GM13976 (cell line): Measurements from ENCODE around the gene TTBK2.

Experiments
- DNase-seq: peaks from one replicate; pipeline ENCODE4 v3.0.0; 2012; ENCODE audit warnings: low spot score
- in situ Hi-C: fragments of 300-500 bp; cut with MboI; formaldehyde crosslinking; loops from one replicate; pipeline ENCODE4 v1.12.0; 2022; ENCODE audit warnings: low sequenced_read_pairs, mixed read lengths, inconsistent platforms; ENCODE audit not compliant: unreplicated experiment
- TF ChIP-seq, protein P1 (sequence below): IDR thresholded peaks from 2 replicates; pipeline ENCODE4 v1.5.1; 2012; ENCODE audit warnings: borderline replicate concordance, mild to moderate bottlenecking; ENCODE audit not compliant: insufficient read depth; ENCODE audit errors: extremely low read depth, missing control alignments, control extremely low read depth

TTBK2 gene

DNA sequence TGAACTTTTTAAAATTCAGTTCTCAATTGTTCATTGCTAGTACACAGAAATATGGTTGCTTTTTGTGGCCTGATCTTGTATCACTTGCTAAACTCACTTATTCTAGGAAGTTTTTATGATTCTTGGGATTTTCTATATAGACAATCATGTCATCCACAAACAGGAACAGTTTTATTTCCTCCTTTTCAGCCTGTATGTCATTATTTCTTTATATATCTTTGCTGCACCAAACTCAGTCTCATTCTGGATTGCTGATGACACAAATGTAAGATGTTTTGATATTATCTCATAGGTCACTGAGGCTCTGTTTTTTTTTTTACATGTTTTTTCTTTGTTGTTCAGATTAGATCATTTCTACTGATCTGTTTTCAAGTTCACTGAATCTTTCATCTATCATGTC lies 71.7 kb downstream of the TTBK2 start:
- in situ Hi-C loops: no loop called here
- no peak for DNase-seq
- TF ChIP-seq, protein P1, sequence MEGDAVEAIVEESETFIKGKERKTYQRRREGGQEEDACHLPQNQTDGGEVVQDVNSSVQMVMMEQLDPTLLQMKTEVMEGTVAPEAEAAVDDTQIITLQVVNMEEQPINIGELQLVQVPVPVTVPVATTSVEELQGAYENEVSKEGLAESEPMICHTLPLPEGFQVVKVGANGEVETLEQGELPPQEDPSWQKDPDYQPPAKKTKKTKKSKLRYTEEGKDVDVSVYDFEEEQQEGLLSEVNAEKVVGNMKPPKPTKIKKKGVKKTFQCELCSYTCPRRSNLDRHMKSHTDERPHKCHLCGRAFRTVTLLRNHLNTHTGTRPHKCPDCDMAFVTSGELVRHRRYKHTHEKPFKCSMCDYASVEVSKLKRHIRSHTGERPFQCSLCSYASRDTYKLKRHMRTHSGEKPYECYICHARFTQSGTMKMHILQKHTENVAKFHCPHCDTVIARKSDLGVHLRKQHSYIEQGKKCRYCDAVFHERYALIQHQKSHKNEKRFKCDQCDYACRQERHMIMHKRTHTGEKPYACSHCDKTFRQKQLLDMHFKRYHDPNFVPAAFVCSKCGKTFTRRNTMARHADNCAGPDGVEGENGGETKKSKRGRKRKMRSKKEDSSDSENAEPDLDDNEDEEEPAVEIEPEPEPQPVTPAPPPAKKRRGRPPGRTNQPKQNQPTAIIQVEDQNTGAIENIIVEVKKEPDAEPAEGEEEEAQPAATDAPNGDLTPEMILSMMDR: no peak

DNA sequence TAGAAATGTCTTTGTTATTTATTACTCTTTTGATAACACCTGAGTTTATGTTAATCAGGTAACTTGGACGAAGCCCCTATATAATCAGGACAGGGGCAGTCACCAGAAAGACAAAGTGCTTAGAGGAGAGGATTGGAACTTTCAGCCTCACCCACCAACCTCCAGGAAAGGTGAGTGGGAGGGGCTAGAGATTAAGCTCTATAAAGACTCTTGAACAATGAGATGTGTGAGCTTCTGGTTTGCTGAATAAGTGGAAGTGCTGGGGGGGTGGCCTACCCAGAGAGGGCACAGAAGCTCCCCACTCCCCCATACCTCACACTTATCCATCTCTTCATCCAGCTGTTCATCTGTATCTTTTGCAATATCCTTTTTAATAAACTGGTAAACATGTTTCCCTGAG lies 73.9 kb downstream of the TTBK2 start:
- TF ChIP-seq, protein P1: no peak
- in situ Hi-C loops: no loop called here
- no peak for DNase-seq

DNA sequence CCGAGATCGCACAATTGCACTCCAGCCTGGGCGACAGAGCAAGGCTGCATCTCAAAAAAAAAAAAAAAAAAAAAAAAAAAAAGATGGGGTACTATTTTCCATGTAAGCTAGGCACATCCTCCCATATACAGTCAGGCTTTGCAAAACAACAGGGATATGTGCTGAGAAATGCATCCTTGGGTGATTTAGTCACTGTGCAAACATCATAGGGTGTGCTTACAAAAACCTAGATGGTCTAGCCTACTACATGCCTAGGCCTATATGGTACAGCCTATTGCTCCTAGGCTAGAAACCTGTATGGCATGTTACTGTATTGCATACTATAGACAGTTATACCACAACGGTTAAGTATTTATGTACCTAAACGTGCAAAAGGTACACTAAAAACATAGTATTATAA lies 75.0 kb downstream of the TTBK2 start:
- no peak for DNase-seq
- in situ Hi-C loops: no loop called here
- TF ChIP-seq, protein P1: no peak

DNA sequence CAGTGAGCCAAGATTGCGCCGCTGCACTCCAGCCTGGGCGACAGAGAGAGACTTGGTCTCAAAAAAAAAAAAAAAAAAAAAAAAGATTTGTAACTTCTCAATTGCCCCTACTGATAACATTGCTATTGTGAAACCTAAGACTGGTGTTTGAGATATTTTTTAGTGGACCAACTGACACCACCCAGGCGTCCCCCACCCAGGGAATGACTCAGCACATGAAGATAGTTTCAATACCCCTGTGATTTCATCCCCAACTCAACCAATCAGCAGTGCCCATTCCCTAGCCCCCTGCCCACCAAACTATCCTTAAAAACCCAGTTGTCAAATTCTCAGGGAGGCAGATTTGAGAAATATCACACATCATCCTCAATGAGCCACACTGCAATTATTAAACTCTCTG lies 76.9 kb downstream of the TTBK2 start:
- in situ Hi-C loops: no loop called here
- DNase-seq: no peak
- TF ChIP-seq, protein P1: no peak

DNA sequence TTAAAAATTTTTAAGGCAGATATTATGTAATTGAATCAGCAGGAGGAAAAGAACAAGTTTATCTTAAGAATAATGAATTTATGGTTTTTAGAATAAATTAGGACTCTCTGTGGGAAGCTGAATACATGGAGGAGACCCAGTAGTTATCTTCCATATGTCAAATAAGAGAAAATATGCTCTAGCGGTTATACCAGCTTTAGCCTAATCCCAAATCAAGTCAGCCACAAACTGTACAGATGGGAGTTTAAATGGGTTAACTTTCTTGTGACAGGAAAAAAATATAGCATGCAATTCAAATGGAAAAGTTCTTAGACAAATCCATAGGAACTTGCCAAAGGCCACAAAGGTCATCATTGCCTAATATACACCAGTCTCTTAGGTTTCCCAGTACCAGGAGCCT lies 84.3 kb downstream of the TTBK2 start:
- no peak for DNase-seq
- TF ChIP-seq, protein P1: no peak
- in situ Hi-C loops: no loop called here

DNA sequence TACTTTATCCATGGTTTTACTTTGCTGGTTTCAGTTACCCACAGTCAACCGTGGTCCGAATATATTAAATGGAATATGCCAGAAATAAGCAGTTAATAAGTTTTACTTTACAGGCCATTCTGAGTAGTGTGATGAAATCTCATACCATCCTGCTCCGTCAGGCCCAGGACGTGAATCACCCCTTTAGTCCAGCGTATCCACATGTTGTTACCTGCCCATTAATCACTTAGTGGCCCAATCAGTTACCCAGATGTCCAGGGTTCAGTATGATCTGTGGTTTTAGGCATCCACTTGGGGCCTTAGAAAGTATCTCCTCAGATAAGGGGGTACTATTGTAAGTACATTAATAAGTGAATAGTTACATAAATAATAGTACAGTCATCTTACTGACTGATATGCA lies 88.0 kb downstream of the TTBK2 start:
- in situ Hi-C loops: no loop called here
- no peak for DNase-seq
- TF ChIP-seq, protein P1: no peak
